CD4-positive, alpha-beta T cell treated with Interleukin-10 for 1 hour (primary cell): ENCODE measurements around the gene RAPGEF4.
"Not testable (repeated sequence)": the region's sequence is repeated elsewhere in the genome, so short reads cannot be mapped to it uniquely, and the experiment has no call there.

ENCODE experiments used
- DNase-seq: peaks from one replicate; pipeline ENCODE4 v3.0.0-alpha.2; 2020

Gene RAPGEF4

DNA sequence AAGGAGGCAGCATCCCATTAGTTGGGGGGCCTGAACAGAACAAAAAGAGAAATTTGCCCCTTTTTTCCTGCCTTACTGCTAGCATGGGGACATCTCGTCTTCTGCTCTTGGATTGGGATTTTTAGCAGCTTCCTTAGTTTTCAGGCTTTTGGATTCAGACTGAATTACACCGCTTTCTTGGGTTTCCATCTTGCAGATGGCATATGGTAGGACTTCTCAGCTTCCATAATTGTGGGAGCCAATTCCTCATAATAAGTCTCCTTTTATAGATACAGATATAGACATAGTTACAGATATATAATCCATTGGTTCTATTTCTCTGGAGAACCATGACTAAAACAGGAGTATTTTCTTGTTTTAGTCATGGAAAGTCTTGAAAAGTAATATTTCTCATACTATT lies 5.2 kb upstream of the RAPGEF4 start:
- DNase-seq = no peak

DNA sequence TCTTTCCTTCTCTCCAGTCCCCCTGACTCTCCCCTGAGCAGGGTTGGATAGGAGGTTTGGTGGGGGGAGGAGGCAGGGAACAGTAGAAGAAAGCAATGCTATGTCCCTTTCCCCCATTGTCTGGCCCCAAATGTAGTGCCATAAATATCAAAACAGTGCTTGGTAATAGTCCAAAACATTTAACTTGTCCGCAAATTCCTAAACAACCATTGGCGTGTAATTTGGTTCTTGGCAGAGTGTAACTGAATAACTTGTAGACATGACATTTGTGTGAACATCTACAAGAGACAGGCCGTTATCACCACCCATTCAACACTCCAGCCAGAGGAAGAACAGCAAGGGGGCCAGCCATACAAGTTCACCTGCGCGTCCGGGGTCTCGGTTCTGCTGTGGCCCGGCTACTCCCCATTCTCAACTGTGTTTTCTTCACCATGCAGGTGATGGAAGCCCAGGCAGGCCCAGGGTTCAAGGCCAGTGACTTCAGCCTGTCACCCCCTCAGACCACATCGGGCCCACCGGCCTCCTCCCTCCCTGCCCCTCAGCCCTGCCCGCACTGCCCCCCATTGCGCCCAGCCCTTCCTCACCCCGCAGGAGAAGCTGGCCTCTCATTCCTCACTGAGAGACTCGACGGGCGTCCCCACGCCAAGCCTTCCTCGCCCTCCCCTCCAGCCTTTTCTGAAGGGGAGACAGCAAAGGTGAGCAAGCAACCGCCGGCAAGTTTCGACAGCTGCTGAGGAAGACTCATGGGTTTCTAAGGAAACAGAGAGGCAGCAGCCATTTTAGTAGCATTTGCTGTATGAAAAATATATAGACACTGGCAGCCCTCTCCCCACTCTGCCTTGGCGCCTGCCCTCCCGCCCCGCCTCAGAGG lies 699 bp upstream of the RAPGEF4 start:
- no peak for DNase-seq

DNA sequence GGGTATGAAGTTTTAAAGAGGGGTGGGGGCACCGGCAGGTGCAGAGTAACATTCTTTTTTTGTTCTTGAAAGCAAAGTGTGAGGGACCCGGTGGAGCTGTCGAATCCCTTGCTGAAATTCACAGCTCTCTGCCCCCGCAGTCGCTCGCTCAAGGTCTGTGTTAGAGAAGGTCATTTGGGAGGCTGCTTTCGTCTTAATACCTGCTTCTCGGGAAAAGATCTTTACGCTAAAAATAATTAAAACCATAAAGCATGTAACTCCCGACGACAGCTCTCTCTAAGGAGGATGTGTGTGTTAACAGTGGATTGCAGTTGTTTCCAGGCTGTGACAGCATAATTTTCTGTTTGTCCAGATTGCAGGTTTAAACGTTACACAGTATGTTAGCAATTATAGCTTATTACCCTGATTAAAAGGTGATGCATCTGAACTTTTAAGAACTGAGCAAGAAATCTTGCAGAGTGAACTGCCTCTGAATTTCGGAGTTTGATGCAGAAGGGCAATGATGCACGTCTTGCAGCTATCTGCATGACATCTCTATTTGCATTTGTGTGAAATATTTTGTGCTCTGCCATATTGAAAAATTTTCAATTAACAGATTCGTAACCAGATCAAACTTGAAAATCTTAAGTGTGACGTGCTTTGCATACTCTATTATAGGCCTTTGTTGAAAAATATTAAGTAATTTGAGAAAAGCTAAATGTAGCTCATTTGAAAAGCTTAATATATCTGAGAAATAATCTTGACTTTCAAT lies 954 bp downstream of the RAPGEF4 start:
- no peak for DNase-seq

DNA sequence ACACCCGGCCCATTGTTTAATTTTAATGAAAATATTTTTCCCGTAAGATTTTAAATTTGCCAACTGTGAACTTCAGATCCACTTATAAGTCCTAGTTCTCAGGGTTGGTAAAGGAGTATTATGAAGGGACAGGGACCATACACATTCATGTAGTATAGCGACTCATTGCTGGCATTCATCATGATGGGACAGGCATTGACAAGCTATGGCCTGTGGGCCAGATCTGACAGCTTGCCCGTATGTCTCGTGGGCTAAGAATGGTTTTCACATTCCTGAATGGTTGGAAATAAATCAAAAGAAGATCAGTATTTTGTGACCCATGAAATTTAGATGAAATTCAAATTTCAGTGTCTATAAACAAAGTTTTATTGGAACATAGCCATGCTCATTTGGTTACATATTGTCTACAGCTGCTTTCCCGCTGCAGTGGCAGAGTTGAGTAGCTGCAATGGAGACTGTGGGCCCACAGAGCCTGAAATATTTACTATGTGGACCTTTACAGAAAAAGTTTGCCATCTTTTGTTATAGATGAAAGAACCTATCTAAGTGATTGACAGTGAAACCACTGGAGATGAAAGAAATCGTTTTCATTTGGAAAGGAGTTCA lies 4.1 kb downstream of the RAPGEF4 start:
- DNase-seq = no peak

DNA sequence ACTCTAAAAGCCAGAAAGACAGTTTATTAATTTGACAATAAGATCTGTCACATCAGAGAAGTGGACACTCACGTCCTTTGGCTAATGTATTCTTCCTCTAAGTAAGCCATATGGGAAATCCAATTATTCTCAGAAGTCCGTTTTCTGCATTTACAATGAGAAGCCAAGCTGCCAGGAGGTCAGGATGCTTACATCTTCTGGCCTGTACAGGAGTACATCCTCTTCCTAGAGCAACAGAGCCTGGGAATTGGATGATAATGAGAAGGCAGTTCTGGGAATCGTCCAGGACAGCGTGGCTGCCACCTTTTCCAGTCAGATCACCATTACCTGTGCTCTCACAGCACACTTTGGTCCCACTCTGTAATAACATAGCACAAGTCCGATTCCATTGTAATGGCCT lies 5.2 kb downstream of the RAPGEF4 start:
- no peak for DNase-seq

DNA sequence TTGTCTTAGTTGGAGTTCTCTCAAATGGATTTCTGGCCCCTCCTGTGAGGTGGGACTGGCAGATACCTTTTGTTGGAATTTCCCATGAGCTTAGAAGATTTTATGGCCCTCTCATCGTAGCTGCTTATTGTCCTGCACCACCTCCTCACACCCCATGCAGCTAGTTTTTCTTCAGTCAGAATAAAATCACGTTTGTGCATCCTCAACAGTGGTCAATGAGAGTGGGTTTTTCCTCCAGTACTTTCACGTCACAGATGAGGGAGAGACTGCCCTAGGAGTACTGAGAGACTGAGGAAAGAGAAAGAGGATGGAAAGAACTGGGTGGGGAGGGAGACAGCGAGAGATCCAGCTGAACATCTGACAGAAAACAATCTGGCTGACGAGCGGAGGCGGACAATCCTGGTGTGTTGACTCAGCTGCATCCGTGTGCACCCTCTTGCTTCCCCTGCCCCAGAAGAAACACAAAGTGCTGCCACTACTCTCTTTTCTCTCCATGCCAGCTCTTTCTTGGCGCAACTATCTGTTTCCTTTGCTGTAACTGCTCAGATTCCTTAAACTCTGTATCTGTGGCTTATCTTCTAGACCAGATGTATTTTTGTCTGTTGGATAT lies 7.4 kb downstream of the RAPGEF4 start:
- no peak for DNase-seq

DNA sequence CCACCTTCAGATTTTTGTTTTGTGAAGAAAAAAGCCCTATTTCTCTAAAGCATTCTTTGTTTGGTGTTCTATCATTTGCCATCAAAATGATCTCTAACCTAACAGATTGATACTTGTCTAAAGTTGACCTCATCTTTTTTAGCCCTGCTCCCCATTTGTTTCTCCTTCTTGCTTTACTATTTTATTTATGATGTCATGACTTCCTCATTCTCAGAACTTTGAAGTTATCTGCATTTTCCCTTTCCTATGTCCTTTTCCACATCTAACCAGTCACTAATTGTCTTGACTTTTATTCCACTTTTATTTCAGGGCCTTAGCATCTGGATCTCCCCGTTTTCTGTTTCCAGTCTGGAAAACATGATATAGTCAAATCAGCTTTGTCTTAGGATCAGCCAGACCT lies 8.3 kb downstream of the RAPGEF4 start:
- DNase-seq = no peak

DNA sequence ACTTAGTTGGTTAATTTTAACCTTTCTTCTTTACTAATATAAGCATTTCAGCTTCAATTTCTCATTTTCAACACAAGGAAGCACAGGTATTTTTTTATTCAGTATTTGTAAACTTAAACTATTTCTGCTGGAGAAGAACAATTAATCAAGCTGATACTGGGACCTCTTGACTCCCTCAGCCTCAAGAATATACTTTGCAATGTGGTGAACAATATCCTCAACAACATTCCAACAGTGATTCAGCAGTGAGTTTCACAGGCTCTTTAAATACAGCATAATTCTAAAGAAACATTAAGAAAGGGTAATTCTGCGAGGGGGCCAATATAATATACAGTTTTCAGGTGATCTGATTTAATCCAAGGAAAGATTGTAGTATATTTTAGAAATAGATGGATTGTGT lies 10.0 kb downstream of the RAPGEF4 start:
- DNase-seq = no peak

DNA sequence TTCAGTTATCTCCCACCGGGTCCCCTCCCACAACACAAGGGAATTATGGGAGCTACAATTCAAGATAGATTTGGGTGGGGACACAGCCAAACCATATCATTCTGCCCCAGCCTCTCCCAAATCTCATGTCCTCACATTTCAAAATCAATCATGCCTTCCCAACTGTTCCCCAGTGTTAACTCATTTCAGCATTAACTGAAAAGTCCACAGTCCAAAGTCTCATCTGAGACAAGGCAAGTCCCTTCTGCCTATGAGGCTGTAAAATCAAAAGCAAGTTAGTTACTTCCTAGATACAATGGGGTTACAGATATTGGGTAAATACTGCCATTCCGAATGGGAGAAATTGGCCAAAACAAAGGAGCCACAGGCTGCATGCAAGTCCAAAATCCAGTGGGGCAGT lies 12.9 kb downstream of the RAPGEF4 start:
- DNase-seq = not testable (repeated sequence)

DNA sequence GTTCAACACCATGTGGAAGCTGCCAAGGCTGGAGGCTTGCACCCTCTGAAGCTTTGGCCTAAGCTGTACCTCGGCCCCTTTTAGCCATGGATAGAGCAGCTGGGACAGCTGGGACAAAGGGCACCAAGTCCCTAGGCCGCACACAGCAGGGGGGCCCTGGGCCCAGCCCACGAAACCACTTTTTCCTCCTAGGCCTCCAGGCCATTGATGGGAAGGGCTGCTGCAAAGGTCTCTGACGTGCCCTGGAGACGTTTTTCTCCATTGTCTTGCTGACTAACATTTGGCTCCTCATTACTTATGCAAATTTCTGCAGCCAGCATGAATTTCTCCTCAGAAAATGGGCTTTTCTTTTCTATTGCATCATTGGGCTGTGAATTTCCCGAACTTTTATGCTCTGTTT lies 13.7 kb downstream of the RAPGEF4 start:
- no peak for DNase-seq

DNA sequence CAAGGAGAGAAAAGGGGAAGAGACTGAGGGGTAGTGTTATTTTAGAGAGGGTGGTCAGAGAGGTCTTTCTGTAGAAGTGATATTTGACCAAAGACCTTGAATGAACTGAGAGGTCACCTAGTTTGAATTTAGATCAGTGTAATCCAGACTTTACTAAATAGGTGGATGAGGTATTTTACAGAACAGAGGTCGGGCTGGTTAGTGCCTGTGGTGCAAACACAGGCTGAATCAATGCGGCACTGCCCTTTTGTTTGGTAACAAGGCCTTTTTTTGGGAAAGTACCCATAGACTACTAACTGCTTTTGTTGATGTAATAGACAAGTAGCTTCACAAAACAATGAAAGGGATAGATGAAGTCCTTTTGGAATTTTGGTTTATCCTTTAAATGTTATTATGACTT lies 15.9 kb downstream of the RAPGEF4 start:
- DNase-seq = no peak

DNA sequence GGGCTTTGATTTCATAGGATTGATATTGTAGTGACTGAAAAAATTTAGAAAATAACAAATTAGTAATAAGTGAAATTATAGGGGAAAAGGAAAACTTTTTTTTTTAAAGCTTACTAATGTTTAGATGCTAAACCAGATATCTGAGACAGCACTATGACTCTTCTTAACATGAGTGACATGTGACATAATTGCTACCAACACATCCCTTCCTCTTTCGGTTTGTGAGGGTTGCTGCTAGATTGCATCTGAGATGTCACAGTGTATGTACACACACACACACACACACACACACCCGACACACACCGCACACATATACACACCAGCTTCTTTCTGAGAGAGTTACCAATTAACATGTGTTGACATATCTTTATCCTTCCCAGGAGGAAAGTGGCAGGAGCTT lies 18.0 kb downstream of the RAPGEF4 start:
- DNase-seq = no peak

DNA sequence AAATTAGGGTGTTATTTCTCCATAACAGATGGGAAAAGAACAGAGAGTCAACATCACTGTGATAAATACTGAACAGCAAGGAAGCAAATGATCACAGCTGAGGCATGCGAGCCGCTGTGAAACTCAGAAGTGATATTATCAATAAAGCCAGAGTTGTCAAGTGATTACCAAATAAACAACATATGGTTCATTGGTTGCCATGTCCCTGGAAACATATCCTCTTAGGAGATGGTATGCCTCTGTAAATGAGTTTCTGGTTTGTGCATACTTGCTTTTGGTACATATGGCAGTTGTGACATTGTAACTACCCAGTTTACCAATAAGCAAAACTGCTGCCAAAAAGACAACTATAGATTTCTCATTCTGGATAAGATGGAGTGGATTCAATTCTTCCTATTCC lies 23.8 kb downstream of the RAPGEF4 start:
- DNase-seq = no peak

DNA sequence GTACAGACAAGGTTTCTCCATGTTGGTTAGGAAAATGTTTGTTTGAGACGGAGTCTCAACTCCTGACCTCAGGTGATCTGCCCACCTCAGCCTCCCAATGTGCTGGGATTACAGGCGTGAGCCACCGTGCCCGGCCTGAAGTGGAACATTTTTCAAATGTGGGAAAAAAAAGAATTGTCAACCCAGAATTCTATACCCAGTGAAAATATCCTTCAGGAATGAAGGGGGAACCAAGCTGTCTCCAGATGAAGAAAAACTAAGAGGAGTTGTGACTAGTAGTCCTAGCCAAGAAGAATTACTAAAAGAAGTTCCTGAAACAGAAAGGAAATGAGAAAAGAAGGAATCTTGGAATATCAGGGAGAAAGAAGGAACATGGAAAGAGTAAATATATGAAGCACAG lies 25.7 kb downstream of the RAPGEF4 start:
- DNase-seq = no peak

DNA sequence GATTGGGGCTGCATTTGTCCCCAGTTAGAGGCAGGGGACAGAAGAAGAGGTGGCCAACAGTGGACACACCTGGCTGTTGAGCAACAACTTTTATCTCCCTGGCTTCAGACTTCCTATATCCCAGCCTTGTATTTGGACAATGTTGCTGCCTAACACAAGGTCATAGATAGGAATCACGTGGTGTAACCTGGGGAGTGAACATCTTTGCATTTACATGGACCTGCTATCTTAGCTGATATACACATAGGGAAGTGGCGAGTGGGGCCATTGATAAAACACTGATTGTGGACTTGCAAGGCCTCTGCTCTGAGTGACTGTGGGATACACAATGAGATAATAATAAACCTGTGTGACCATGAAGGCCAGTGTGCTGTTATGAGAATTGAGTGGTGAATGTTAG lies 26.9 kb downstream of the RAPGEF4 start:
- no peak for DNase-seq

DNA sequence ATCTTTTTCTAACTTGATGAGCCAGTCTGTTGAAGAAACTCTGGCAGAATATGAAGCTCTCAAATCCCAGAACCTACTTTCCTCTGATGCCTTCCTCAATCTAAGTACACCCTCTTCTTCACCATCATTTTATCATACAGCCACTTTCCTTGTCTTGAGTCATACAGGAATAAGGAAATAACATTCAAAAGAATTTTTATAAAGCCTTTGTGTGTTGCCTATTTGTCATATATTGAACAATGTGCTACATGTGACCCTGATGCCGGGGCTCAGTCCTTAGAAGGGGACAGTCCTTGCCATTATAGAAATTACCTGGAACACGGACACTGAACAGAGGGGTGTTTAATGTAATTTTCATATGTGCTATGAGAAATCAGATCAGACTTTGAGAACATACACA lies 27.4 kb downstream of the RAPGEF4 start:
- DNase-seq = no peak

DNA sequence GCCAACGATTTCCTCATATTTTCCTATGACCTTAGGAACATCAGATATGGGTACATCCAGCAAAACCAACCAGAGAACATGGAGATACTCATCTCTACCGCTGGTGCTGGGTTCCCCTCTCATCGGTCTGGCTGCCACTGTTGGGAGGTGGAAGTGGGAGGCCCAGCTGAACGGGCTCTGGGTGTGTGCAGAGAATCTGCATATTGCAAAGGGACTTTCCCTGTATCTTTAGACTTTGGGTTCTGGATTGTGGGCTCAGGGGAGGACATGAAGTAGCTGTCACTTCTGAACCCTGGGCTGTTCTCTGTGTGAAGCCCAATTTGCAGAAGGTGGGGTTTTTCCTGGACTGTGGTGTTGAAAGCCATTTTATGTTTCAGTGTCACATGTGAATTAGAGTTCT lies 30.0 kb downstream of the RAPGEF4 start:
- no peak for DNase-seq

DNA sequence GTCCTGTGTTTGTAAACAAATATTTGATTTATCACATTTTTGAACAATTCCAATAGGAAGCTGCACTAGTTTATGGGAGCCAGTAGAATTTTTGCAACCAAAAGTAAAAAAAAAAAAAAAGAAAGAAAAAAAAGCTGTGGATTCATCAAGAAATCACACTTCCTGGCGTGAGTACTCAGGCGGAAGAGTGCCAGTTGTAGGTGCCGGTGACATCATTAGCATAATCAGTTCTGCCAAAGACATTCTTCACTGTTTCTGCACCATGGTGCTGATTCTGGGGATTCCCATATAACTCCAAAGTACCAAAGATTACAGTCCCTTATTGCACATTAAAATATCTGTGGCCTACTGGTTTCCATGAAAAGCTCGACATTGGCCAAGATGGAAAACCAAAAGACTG lies 32.8 kb downstream of the RAPGEF4 start:
- DNase-seq = no peak

DNA sequence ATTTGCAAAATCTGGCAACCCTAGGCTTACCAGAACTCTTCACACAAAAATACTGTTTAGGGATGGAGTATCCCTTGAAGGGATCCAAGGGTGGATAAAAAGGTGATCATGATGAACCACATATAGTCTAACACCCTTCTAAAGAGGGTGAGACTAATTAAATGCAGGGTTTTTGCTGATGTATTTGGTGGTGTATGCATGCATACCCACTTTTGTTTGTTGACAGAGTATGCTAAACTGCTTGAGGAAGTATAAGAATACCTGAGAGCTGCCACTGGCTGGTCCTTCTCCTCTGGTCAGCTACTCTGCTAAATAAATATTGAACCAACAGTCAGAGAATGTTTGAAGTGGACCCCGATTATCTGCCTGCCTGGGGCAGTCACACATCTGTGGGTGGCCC lies 34.2 kb downstream of the RAPGEF4 start:
- no peak for DNase-seq

DNA sequence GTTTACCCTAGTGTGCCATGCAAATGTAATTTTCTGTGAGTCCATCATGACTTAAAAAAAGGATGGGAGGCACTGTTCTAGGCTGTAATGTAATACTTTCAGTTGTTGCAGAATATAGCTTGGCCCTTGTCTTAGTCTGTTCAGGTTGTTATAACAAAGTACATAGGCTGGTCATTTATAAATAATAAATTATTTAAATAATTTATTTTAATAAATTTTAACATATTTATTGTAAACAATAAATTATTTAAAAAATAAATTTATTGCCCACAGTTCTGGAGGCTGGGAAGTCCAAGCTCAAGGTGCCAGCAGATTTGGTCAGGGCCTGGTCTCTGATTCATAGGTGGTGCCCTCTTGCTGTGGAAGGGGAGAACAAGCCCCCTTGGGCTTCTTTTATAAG lies 35.2 kb downstream of the RAPGEF4 start:
- no peak for DNase-seq

DNA sequence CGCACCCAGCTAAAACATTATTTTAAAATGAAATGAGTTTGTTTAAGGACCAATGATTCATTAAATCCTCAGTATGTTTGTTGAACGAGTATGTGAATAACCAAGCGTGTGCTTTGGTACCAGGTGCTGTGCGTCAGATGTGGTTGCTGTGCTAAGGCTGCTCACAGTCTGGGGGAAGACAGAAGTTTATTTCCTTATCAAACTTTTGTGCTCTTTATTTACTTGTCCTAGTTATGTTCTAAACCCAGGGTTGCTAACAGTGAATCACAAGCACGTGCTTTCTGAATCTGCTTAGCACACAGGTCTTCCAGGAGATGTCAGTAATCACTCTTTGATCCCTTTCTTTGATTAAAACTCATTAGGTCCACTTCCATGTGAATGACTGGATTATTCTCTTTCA lies 37.0 kb downstream of the RAPGEF4 start:
- no peak for DNase-seq

DNA sequence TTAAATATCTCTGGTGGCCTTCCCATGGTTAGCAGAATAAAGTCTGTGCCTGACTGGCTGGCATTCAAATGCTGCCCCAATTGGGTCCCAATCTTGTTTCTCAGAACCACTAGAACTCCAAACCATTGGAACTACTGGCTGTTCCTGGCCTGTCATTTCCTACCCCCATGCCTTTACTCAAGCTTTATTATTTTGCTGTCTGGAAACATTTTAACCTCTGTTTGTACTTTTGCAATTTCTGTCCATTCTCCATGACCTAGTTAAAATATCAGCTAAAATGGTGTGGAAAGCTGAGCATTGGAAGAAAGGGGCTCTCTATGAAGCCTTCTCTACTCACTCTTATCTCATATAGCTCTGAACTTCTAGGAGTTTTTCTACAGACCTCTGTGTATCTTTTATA lies 38.7 kb downstream of the RAPGEF4 start:
- no peak for DNase-seq

DNA sequence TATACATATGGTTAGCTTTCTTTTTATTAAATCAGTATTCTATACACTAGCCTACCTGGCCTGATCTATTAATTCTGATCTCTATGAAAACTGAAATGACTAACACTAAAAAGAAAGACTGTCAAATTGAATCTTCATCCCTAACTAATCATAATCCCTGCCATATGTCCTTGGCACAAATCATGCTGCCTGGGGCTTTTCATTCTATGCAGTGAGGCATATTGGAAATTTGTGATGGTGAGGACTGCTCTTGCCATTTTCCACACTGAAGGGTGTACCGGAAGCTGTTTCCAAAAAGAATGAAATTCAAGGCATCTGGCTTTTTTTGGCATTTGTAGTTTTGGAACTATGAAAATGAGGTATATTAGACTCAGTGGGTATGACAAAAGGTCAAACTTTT lies 39.7 kb downstream of the RAPGEF4 start:
- no peak for DNase-seq

DNA sequence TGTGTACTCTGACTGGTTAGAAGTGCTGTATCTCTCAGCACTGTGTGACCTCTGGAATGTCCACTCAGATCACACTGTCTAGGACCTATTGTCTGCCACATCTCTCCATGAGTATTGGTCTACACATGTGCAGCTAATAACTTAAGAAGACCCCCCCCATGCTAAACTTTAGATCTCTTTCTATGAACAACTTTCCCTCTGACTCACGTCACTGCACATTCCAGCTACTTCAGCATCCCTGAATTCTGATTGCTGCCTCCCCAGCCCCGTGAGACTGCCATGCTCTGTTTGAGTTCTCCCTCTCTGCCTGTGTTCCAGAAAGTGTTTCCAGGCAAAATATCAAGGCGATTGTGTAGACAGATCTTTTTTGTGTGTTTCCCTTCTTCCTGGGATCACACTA lies 41.8 kb downstream of the RAPGEF4 start:
- no peak for DNase-seq
